HEK293 (cell line): Measurements from ENCODE around the gene MRM1.

Source experiments
- MEIS1 ChIP-seq: sonication (generic); formaldehyde crosslinking; IDR thresholded peaks from 2 replicates; pipeline ENCODE4 v1.8.1; 2022; ENCODE audit warnings: missing genetic modification reagents, mild to moderate bottlenecking, borderline replicate concordance
- TCF7L2 ChIP-seq: IDR thresholded peaks from 2 replicates; pipeline ENCODE4 v1.6.1; 2011; ENCODE audit warnings: low read depth, mild to moderate bottlenecking, inconsistent platforms, low read length, moderate library complexity, borderline replicate concordance
- ZBTB11 ChIP-seq: fragments of 450-650 bp; formaldehyde crosslinking; conservative IDR thresholded peaks from 2 replicates; pipeline ENCODE4 v1.5.1; 2016; ENCODE audit warnings: low read depth, missing biosample characterization, missing genetic modification characterization
- ZBTB7A ChIP-seq: fragments of 450-650 bp; formaldehyde crosslinking; IDR thresholded peaks from 2 replicates; pipeline ENCODE4 v1.5.1; 2016; ENCODE audit warnings: low read depth, missing biosample characterization, missing genetic modification characterization
- ZNF214 ChIP-seq: fragments of 450-650 bp; formaldehyde crosslinking; IDR thresholded peaks from 2 replicates; pipeline ENCODE4 v1.5.1; 2017; ENCODE audit warnings: missing biosample characterization, mild to moderate bottlenecking, missing genetic modification characterization, borderline replicate concordance
- ZNF324 ChIP-seq: fragments of 450-650 bp; formaldehyde crosslinking; IDR thresholded peaks from 2 replicates; pipeline ENCODE4 v1.5.1; 2016; ENCODE audit warnings: missing biosample characterization, missing genetic modification characterization
- ZNF530 ChIP-seq: fragments of 450-650 bp; formaldehyde crosslinking; IDR thresholded peaks from 2 replicates; pipeline ENCODE4 v1.5.1; 2016; ENCODE audit warnings: low read depth, missing biosample characterization, missing genetic modification characterization
- ZNF629 ChIP-seq: fragments of 450-650 bp; formaldehyde crosslinking; IDR thresholded peaks from 2 replicates; pipeline ENCODE4 v1.5.1; 2017; ENCODE audit warnings: missing biosample characterization, missing genetic modification characterization
- TF ChIP-seq, protein P1 (sequence below): fragments of 450-650 bp; formaldehyde crosslinking; IDR thresholded peaks from 2 replicates; pipeline ENCODE4 v1.5.1; 2016; ENCODE audit warnings: missing biosample characterization, missing genetic modification characterization
- TF ChIP-seq, protein P2 (sequence below): fragments of 450-650 bp; formaldehyde crosslinking; IDR thresholded peaks from 2 replicates; pipeline ENCODE4 v1.5.1; 2016; ENCODE audit warnings: missing biosample characterization, missing genetic modification characterization, borderline replicate concordance
- TF ChIP-seq, protein P3 (sequence below): fragments of 450-650 bp; formaldehyde crosslinking; IDR thresholded peaks from 2 replicates; pipeline ENCODE4 v1.5.1; 2016; ENCODE audit warnings: missing biosample characterization, missing genetic modification characterization

GRCh38 chr17:36578671-36579070 is 22.7 kb upstream of the MRM1 start:
- TF ChIP-seq, protein P1, sequence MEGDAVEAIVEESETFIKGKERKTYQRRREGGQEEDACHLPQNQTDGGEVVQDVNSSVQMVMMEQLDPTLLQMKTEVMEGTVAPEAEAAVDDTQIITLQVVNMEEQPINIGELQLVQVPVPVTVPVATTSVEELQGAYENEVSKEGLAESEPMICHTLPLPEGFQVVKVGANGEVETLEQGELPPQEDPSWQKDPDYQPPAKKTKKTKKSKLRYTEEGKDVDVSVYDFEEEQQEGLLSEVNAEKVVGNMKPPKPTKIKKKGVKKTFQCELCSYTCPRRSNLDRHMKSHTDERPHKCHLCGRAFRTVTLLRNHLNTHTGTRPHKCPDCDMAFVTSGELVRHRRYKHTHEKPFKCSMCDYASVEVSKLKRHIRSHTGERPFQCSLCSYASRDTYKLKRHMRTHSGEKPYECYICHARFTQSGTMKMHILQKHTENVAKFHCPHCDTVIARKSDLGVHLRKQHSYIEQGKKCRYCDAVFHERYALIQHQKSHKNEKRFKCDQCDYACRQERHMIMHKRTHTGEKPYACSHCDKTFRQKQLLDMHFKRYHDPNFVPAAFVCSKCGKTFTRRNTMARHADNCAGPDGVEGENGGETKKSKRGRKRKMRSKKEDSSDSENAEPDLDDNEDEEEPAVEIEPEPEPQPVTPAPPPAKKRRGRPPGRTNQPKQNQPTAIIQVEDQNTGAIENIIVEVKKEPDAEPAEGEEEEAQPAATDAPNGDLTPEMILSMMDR: no peak
- TF ChIP-seq, protein P2, sequence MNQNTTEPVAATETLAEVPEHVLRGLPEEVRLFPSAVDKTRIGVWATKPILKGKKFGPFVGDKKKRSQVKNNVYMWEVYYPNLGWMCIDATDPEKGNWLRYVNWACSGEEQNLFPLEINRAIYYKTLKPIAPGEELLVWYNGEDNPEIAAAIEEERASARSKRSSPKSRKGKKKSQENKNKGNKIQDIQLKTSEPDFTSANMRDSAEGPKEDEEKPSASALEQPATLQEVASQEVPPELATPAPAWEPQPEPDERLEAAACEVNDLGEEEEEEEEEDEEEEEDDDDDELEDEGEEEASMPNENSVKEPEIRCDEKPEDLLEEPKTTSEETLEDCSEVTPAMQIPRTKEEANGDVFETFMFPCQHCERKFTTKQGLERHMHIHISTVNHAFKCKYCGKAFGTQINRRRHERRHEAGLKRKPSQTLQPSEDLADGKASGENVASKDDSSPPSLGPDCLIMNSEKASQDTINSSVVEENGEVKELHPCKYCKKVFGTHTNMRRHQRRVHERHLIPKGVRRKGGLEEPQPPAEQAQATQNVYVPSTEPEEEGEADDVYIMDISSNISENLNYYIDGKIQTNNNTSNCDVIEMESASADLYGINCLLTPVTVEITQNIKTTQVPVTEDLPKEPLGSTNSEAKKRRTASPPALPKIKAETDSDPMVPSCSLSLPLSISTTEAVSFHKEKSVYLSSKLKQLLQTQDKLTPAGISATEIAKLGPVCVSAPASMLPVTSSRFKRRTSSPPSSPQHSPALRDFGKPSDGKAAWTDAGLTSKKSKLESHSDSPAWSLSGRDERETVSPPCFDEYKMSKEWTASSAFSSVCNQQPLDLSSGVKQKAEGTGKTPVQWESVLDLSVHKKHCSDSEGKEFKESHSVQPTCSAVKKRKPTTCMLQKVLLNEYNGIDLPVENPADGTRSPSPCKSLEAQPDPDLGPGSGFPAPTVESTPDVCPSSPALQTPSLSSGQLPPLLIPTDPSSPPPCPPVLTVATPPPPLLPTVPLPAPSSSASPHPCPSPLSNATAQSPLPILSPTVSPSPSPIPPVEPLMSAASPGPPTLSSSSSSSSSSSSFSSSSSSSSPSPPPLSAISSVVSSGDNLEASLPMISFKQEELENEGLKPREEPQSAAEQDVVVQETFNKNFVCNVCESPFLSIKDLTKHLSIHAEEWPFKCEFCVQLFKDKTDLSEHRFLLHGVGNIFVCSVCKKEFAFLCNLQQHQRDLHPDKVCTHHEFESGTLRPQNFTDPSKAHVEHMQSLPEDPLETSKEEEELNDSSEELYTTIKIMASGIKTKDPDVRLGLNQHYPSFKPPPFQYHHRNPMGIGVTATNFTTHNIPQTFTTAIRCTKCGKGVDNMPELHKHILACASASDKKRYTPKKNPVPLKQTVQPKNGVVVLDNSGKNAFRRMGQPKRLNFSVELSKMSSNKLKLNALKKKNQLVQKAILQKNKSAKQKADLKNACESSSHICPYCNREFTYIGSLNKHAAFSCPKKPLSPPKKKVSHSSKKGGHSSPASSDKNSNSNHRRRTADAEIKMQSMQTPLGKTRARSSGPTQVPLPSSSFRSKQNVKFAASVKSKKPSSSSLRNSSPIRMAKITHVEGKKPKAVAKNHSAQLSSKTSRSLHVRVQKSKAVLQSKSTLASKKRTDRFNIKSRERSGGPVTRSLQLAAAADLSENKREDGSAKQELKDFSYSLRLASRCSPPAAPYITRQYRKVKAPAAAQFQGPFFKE (tag by site-specific recombination): no peak
- TF ChIP-seq TCF7L2 (no peak), ZNF530 (tag by site-specific recombination) (no peak), ZBTB7A (tag by site-specific recombination) (no peak), MEIS1 (no peak), ZBTB11 (tag by site-specific recombination) (no peak), ZNF629 (tag by site-specific recombination) (no peak), ZNF214 (no peak), ZNF324 (tag by site-specific recombination) (no peak)
- TF ChIP-seq, protein P3, sequence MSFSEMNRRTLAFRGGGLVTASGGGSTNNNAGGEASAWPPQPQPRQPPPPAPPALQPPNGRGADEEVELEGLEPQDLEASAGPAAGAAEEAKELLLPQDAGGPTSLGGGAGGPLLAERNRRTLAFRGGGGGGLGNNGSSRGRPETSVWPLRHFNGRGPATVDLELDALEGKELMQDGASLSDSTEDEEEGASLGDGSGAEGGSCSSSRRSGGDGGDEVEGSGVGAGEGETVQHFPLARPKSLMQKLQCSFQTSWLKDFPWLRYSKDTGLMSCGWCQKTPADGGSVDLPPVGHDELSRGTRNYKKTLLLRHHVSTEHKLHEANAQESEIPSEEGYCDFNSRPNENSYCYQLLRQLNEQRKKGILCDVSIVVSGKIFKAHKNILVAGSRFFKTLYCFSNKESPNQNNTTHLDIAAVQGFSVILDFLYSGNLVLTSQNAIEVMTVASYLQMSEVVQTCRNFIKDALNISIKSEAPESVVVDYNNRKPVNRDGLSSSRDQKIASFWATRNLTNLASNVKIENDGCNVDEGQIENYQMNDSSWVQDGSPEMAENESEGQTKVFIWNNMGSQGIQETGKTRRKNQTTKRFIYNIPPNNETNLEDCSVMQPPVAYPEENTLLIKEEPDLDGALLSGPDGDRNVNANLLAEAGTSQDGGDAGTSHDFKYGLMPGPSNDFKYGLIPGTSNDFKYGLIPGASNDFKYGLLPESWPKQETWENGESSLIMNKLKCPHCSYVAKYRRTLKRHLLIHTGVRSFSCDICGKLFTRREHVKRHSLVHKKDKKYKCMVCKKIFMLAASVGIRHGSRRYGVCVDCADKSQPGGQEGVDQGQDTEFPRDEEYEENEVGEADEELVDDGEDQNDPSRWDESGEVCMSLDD (tag by site-specific recombination): no peak
